ENCODE results near the gene RANBP3.
A peak's percentile ranks its signal among the peaks of the same experiment; 100 is the strongest.

DNA sequence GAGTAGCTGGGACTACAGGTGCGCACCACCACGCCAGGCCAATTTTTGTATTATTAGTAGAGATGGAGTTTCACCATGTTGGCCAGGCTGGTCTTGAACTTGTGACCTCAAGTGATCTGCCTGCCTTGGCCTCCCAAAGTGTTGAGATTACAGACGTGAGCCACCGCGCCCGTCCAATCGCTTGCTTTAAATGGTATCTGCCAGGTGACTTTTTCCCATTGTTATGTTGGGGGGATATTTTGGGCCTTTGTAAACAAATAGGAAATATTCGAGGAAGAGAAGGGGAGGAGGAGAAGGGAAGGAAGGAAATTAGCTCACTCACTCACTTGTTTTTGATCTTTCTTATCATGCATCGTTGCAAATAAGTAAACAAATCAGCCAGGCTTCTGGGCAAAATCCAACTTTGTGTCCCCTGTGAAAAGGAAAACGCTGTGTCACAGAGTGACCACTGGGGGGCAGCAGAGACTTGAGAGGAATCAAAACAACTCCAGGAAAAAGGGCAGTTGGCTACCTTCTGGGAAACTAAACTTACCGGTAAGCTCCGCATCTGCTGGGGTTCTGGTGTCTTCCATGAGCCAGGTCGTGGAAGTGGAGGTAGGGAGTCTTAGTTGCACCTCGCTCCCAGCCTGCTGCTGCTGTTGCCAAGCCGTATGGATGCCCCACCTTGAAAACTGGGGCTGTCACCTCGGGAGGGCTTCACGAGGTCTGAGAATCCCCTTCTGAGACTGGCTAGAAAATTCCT lies 9.3 kb upstream of the RANBP3 start:
- TF ChIP-seq YY1 (IDR thresholded peaks at IDR 0.05; ENCODE audit: extremely low read depth, insufficient replicate concordance, low read depth, low read length) (no peak), POLR2A (IDR thresholded peaks at IDR 0.05; ENCODE audit: borderline replicate concordance, extremely low read depth, insufficient read depth, insufficient read length) (no peak), CEBPB (IDR thresholded peaks at IDR 0.05; ENCODE audit: low read depth) (no peak), ZFX (IDR thresholded peaks at IDR 0.05) (no peak), SIN3A (IDR thresholded peaks at IDR 0.05; ENCODE audit: low read depth) (no peak), EZH2 (IDR thresholded peaks at IDR 0.05) (no peak), EZH2phosphoT487 (IDR thresholded peaks at IDR 0.05; ENCODE audit: borderline replicate concordance) (no peak), TCF7L2 (IDR thresholded peaks at IDR 0.05; ENCODE audit: borderline replicate concordance, extremely low read depth, insufficient read depth, insufficient read length) (no peak), REST (IDR thresholded peaks at IDR 0.05; ENCODE audit: low read depth) (no peak)
- TF ChIP-seq, protein P1, sequence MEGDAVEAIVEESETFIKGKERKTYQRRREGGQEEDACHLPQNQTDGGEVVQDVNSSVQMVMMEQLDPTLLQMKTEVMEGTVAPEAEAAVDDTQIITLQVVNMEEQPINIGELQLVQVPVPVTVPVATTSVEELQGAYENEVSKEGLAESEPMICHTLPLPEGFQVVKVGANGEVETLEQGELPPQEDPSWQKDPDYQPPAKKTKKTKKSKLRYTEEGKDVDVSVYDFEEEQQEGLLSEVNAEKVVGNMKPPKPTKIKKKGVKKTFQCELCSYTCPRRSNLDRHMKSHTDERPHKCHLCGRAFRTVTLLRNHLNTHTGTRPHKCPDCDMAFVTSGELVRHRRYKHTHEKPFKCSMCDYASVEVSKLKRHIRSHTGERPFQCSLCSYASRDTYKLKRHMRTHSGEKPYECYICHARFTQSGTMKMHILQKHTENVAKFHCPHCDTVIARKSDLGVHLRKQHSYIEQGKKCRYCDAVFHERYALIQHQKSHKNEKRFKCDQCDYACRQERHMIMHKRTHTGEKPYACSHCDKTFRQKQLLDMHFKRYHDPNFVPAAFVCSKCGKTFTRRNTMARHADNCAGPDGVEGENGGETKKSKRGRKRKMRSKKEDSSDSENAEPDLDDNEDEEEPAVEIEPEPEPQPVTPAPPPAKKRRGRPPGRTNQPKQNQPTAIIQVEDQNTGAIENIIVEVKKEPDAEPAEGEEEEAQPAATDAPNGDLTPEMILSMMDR (IDR thresholded peaks at IDR 0.05 in 2 of 3, conservative IDR thresholded peaks at IDR 0.05 in 1 of 3; ENCODE audit: borderline replicate concordance in 1 of 3, insufficient read depth in 1 of 3, low read depth in 2 of 3, low read length in 2 of 3): peak; percentile 88 to 94 (median 93); a peak in 5 of 6 replicates
- TF ChIP-seq, protein P2, sequence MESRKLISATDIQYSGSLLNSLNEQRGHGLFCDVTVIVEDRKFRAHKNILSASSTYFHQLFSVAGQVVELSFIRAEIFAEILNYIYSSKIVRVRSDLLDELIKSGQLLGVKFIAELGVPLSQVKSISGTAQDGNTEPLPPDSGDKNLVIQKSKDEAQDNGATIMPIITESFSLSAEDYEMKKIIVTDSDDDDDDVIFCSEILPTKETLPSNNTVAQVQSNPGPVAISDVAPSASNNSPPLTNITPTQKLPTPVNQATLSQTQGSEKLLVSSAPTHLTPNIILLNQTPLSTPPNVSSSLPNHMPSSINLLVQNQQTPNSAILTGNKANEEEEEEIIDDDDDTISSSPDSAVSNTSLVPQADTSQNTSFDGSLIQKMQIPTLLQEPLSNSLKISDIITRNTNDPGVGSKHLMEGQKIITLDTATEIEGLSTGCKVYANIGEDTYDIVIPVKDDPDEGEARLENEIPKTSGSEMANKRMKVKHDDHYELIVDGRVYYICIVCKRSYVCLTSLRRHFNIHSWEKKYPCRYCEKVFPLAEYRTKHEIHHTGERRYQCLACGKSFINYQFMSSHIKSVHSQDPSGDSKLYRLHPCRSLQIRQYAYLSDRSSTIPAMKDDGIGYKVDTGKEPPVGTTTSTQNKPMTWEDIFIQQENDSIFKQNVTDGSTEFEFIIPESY (IDR thresholded peaks at IDR 0.05; ENCODE audit: extremely low read depth, insufficient replicate concordance, low read length): no peak

Data from HCT116 (cell line).